HUES64 (cell line): Measurements from ENCODE around the gene ARRDC5.
"Not testable (repeated sequence)": the region's sequence is repeated elsewhere in the genome, so short reads cannot be mapped to it uniquely, and the experiment has no call there.

ENCODE experiments used
- H3K27ac ChIP-seq: 2 replicates; pipeline ENCODE4 v1.7.0; 2013; ENCODE audit warnings: low read depth, low read length, inconsistent platforms
- H3K27me3 ChIP-seq: 2 replicates; pipeline ENCODE4 v1.6.1; 2013; ENCODE audit warnings: mild to moderate bottlenecking, low read length; ENCODE audit not compliant: insufficient read depth
- H3K36me3 ChIP-seq: 2 replicates; pipeline ENCODE4 v1.6.1; 2013; ENCODE audit warnings: mild to moderate bottlenecking, low read length; ENCODE audit not compliant: insufficient read depth
- H3K4me1 ChIP-seq: 2 replicates; pipeline ENCODE4 v1.6.1; 2013; ENCODE audit warnings: mild to moderate bottlenecking, low read length, moderate library complexity; ENCODE audit not compliant: insufficient read depth
- H3K4me3 ChIP-seq: 2 replicates; pipeline ENCODE4 v1.5.1; 2013; ENCODE audit warnings: mild to moderate bottlenecking, low read length, moderate library complexity
- H3K9ac ChIP-seq: 2 replicates; pipeline ENCODE4 v1.6.1; 2013; ENCODE audit warnings: mild to moderate bottlenecking, low read depth, low read length
- H3K9me3 ChIP-seq: 2 replicates; pipeline ENCODE4 v1.6.1; 2013; ENCODE audit warnings: low read depth, low read length; ENCODE audit not compliant: insufficient read depth
- WGBS: fragments of 150-250, 120-280 bp; methylation state at CpG from one replicate; pipeline ENCODE4 v1.1.7; 2013; ENCODE audit warnings: missing lambda C conversion rate; 5-methylcytosine and 5-hydroxymethylcytosine counted together

ARRDC5 gene

GRCh38 chr19:4847190-4847973 lies 55.3 kb downstream of the ARRDC5 start:
- Histone ChIP-seq H3K36me3 (peaks cover 58% of the 10 kb centered on the region), H3K9me3 (no peaks in the 10 kb centered on the region), H3K27me3 (no peaks in the 10 kb centered on the region), H3K9ac (no peak overlapping the region), H3K27ac (no peak overlapping the region), H3K4me3 (no peak overlapping the region), H3K4me1 (no peaks in the 10 kb centered on the region)
- WGBS, result 97% methylated on average over 22 of the region's 23 CpGs

DNA sequence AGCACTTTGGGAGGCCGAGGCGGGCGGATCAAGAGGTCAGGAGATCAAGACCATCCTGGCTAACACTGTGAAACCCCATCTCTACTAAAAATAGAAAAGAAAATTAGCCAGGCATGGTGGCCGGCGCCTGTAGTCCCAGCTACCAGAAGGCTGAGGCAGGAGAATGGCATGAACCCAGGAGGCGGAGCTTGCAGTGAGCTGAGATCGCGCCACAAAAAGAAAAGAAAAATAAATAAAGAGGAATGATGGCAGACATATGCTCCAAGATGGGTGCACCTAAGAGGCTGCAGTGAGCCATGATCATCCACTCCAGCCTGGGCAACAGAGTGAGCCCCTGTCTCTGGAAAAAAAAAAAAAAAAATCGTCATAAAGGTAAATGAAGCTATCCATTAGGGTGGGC lies 56.7 kb downstream of the ARRDC5 start:
- H3K9me3 ChIP-seq, H3K27me3 ChIP-seq, H3K9ac ChIP-seq, H3K4me3 ChIP-seq, H3K4me1 ChIP-seq, H3K27ac ChIP-seq: not testable (repeated sequence)
- peaks cover 63% of the 10 kb centered on the region for H3K36me3 ChIP-seq
- WGBS, result 97% methylated on average over 8 of the region's 9 CpGs

DNA sequence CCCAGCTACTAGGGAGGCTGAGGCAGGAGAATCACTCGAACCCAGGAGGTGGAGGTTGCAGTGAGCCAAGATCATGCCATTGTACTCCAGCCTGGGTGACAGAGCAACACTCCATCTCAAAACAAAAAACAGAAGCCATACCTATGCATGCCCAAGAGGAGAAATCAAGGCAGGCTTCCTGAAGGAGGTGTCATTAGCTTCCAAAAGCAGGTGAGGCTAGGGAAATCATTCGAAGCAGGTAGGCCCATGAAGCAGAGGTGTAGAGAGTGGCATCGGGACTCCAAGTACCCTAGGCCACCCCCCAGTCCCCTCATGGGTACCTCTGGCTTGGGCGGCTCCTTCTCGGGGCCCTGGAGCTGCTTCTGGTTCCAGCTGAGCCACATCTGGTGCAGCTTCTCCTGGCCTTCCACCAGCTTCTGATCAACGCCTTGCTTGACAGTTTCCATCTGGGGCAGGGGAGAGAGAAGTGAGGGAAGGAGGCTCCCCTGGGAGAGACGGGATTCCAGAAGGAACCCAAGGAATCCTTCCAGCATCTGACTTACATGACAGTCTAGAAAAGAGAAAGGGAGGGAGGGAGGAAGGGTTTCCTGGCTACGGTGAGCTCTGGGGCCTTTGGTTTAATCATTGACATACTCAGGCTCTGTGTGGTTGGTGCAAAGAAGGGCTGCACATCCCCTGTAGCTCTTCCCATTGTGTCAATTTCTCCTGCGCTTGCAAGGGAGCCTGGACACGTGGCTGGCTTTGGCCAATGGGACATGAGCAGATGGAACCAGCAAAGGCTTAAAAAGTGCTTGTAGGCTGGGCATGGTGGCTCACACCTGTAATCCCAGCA lies 58.1 kb downstream of the ARRDC5 start:
- Histone ChIP-seq H3K9ac (no peak overlapping the region), H3K4me3 (no peak overlapping the region), H3K4me1 (no peaks in the 10 kb centered on the region), H3K27me3 (no peaks in the 10 kb centered on the region), H3K27ac (no peak overlapping the region), H3K36me3 (peaks cover 61% of the 10 kb centered on the region), H3K9me3 (no peaks in the 10 kb centered on the region)
- WGBS, result 94% methylated on average over 10 of the region's 10 CpGs

GRCh38 chr19:4843647-4843965 lies 59.1 kb downstream of the ARRDC5 start:
- Histone ChIP-seq H3K4me3 (no peak overlapping the region), H3K4me1 (no peaks in the 10 kb centered on the region), H3K9ac (no peak overlapping the region), H3K9me3 (no peaks in the 10 kb centered on the region), H3K27ac (no peak overlapping the region), H3K27me3 (no peaks in the 10 kb centered on the region), H3K36me3 (peaks cover 62% of the 10 kb centered on the region)
- WGBS, result 97% methylated on average over 6 of the region's 6 CpGs
